KMS-11 (cell line): Measurements from ENCODE around the gene LSM5.

ENCODE experiments used
- H2AFZ ChIP-seq: fragments of 200-600 bp; sonication (generic); 2 replicates; pipeline ENCODE4 v1.6.1; 2016; ENCODE audit warnings: antibody characterized with exemption, mixed run types, low read depth
- H3K27ac ChIP-seq: fragments of 200-600 bp; sonication (generic); 2 replicates; pipeline ENCODE4 v1.6.1; 2016; ENCODE audit warnings: mild to moderate bottlenecking, mixed run types
- H3K27me3 ChIP-seq: fragments of 200-600 bp; sonication (generic); 2 replicates; pipeline ENCODE4 v1.6.1; 2017; ENCODE audit warnings: mild to moderate bottlenecking, low read depth, mixed run types, moderate library complexity; ENCODE audit not compliant: insufficient read depth
- H3K36me3 ChIP-seq: fragments of 200-600 bp; sonication (generic); 2 replicates; pipeline ENCODE4 v1.6.1; 2017; ENCODE audit warnings: mild to moderate bottlenecking, mixed run types; ENCODE audit not compliant: insufficient read depth
- H3K4me1 ChIP-seq: fragments of 200-600 bp; sonication (generic); 2 replicates; pipeline ENCODE4 v1.6.1; 2016; ENCODE audit warnings: mild to moderate bottlenecking, low read depth, mixed run types; ENCODE audit not compliant: poor library complexity, severe bottlenecking
- H3K4me2 ChIP-seq: fragments of 200-600 bp; sonication (generic); 2 replicates; pipeline ENCODE4 v1.7.0; 2016; ENCODE audit warnings: mild to moderate bottlenecking, mixed run types
- H3K4me3 ChIP-seq: fragments of 200-600 bp; sonication (generic); IDR thresholded peaks from 2 replicates; pipeline ENCODE4 v1.6.1; 2017; ENCODE audit warnings: low read depth, low read length, mixed read lengths; ENCODE audit not compliant: insufficient read depth
- H3K79me2 ChIP-seq: fragments of 200-600 bp; sonication (generic); 2 replicates; pipeline ENCODE4 v1.6.1; 2016; ENCODE audit warnings: low read depth, mixed run types; ENCODE audit not compliant: insufficient read depth
- H3K9ac ChIP-seq: fragments of 200-600 bp; sonication (generic); 2 replicates; pipeline ENCODE4 v1.6.1; 2016; ENCODE audit warnings: mild to moderate bottlenecking, mixed run types
- H4K20me1 ChIP-seq: fragments of 200-600 bp; sonication (generic); 2 replicates; pipeline ENCODE4 v1.6.1; 2016; ENCODE audit warnings: mild to moderate bottlenecking, mixed run types; ENCODE audit not compliant: insufficient read depth
- CTCF ChIP-seq: fragments of 200-600 bp; sonication (generic); conservative IDR thresholded peaks from 2 replicates; pipeline ENCODE4 v1.6.1; 2017; ENCODE audit warnings: low read depth, mild to moderate bottlenecking, antibody characterized with exemption, low read length, moderate library complexity, mixed read lengths

The LSM5 gene

DNA sequence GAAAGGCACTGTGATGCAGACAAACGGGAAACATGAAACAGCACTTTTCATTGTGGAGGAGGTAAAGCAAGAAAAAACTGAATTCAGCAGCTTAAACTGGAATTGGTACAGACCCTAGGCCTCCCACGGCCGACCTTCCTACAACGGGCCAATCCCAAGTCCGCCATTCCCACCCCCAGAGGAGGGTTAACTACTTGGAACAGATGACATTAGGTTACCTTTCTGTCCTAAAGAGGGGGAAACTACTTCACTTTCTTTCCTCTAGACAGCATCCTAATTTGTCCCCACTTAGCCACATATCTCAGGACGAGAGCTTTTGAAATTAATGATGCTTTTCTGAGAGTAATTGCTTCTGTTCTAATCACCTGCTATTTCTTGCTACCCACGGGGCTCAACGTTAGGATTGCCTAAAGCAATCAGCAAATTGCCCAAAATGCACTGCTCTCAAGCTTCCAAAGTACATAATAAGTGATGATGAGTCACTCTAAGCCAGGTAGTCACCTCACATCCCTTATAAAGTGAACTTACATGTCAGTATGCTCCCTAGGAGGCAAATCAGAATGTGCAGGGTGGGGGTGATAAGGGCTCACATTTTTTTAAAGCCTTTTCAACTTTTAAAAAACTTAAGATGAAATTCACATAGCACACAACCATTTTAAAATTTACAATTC is 36.7 kb downstream of the LSM5 start:
- Histone ChIP-seq H3K4me3 (no peak overlapping the region), H2AFZ (no peak overlapping the region), H3K4me2 (no peak overlapping the region), H3K9ac (no peak overlapping the region), H3K79me2 (no peaks in the 10 kb centered on the region), H3K27ac (no peak overlapping the region), H3K36me3 (no peaks in the 10 kb centered on the region), H3K4me1 (no peaks in the 10 kb centered on the region), H3K27me3 (no peaks in the 10 kb centered on the region), H4K20me1 (no peaks in the 10 kb centered on the region)
- no peak for TF ChIP-seq CTCF

GRCh38 chr7:32447218-32447617 is 43.0 kb downstream of the LSM5 start:
- no peak overlapping the region for H3K4me2 ChIP-seq

DNA sequence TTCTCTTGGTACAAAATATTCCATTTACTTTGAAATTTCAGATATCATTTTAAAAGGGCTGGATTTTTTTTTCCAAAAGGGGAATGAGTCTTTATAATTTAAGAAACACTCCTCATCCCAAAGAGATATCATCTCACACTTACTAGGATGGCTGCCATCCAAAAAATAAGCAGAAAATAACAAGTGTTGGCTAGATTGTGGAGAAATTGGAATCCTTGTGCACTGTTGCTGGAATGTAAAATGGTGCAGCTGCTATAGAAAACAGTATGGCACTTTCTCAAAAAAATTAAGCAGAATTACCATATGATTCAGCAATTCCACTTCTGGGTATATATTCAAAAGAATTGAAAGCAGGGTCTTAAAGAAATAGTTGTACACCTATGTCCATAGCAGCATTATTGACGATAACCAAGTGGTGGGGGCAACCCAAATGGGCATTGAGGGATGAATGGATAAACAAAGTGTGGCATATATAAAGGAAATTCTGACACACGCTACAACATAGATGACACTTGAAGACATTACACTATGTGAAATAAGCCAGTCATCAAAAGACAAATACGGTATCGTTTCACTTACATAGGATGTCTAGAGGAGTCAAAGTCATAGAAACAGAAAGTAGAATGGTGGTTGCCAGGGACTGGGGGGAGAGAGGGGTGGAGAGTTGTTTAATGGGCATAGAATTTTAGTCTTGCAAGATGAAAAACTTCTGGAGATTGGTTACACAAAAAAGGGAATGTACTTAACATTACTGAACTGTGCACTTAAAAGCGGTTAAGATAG is 53.8 kb downstream of the LSM5 start:
- Histone ChIP-seq H3K9ac (no peak overlapping the region), H3K36me3 (no peaks in the 10 kb centered on the region), H4K20me1 (no peaks in the 10 kb centered on the region), H3K4me3 (no peak overlapping the region), H3K27me3 (no peaks in the 10 kb centered on the region), H2AFZ (no peak overlapping the region), H3K79me2 (no peaks in the 10 kb centered on the region), H3K4me2 (no peak overlapping the region), H3K27ac (no peak overlapping the region), H3K4me1 (no peaks in the 10 kb centered on the region)
- no peak for TF ChIP-seq CTCF

More at GRCh38 chr7:32447218-32447617, 43.0 kb downstream of the LSM5 start:
- Histone ChIP-seq H3K4me1 (no peaks in the 10 kb centered on the region), H3K9ac (no peak overlapping the region), H3K79me2 (no peaks in the 10 kb centered on the region), H4K20me1 (no peaks in the 10 kb centered on the region), H3K4me3 (no peak overlapping the region), H3K36me3 (no peaks in the 10 kb centered on the region), H3K27me3 (no peaks in the 10 kb centered on the region), H2AFZ (no peak overlapping the region), H3K27ac (no peak overlapping the region)
- no peak for TF ChIP-seq CTCF
